NCI-H2227 (cell line): ENCODE measurements around the gene GDF2.

Source experiments
- DNase-seq: peaks from one replicate; lab custom pipeline; 2025; ENCODE audit not compliant: unreplicated experiment; lab: John Stamatoyannopoulos, UW

Gene GDF2

GRCh38 chr10:47322300-47323061 lies at the start of gene GDF2:
Gene GDF2, plus strand, starts transcription at chr10:47322454. Its CDS starts 215 bp downstream, at chr10:47322669.
- no peak for DNase-seq

GRCh38 chr10:47276071-47276470 lies 46.2 kb upstream of the GDF2 start:
- no peak for DNase-seq

GRCh38 chr10:47276576-47277351 lies 45.5 kb upstream of the GDF2 start:
- no peak for DNase-seq

DNA sequence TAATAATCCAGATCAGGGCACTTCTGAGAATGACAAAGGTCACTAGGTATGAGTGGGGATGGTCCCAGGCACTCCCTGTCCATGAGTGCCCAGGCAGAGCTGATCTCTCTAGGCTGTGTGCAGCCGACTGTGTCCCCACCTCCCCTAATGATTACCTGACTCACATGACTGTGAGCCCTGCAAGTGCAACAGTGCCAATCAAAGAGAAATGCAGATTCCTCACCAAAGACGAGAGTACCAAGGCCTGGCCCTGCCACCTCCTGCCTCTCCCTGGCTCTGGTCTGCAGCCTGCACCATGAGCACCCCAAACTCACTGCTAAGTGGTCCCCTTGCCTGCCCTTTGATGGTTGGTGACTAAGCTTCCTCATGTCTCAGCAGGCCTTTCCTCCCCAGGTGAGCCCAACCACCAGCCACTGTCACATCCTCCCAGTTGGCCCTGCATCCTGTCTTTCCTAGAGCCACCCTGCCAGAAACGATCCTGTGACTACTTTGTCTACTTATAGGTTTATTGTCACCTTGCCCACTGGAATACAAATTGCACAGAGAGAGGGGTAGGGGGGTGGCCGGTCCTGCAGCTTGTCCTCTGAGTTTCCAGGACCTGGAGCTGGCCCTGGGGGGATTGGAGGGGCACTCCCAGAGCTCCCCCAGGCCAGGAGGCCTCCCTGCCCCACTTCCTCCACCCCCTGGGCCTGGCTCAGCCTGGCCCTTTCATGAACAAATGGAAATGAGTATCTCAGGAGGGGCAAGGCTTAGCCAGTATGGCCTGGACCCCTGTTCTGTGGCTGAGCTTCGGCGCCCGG lies 44.7 kb upstream of the GDF2 start:
- no peak for DNase-seq

DNA sequence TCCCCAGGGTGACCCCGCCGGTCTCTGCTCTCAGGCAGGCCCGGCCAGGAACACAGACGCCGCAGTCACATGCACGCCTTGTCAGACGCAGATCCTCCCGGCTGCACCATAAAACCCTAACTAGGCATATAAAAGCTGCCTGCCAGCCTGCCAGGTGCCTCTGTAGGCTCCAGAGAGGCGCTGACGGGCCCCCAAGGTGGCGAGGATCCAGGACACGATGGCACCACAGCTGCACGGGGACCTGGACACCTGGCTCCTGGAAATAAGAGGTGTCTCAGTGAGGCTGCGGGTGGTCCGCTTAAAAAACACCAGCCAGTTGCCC lies 44.1 kb upstream of the GDF2 start:
- DNase-seq, result no peak

GRCh38 chr10:47278720-47279119 lies 43.5 kb upstream of the GDF2 start:
- no peak for DNase-seq

DNA sequence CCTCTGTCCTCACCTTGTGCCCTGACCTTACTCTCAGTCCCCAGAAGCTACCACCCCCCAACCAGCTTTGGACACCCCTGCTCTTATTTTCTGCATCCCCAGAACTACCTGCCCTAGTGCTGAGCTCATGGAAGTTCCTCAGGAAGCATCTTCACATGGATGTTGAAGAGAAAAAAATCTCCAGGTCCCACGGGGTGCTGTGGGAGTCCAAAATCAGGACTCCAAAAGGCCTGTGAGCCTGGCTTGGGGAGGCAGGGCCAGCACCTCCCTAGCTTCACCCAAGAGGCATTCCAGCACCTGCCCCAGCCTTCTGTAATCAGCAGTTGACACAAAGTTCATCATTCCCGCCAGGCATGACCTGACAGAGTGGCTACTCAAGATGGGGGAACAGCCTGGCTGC lies 43.0 kb upstream of the GDF2 start:
- DNase-seq, result no peak

- no peak for DNase-seq
These were observed 40.1 kb upstream of the GDF2 start for GRCh38 chr10:47282005-47282656.

DNA sequence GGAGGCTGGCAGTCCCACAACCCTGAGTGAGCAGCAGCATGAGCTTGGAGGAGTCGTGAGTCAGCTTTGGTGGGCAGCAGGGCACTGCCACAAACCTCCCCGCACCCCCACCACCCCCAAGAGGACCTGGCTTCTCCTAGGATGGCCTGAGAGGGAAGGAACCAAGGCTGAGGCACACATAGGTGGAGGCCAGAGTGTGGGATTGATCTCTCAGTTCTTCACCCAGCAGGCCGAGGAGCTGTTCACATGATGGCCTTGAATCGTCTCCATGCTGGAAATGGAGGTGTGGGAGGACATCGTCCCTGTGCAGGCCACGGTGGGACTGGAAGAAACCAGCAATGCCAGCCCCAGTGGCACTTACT lies 39.6 kb upstream of the GDF2 start:
- no peak for DNase-seq

- no peak for DNase-seq
These were observed 39.1 kb upstream of the GDF2 start for GRCh38 chr10:47283101-47283630.

- DNase-seq, result no peak
These were observed 38.4 kb upstream of the GDF2 start for GRCh38 chr10:47283848-47284247.

DNA sequence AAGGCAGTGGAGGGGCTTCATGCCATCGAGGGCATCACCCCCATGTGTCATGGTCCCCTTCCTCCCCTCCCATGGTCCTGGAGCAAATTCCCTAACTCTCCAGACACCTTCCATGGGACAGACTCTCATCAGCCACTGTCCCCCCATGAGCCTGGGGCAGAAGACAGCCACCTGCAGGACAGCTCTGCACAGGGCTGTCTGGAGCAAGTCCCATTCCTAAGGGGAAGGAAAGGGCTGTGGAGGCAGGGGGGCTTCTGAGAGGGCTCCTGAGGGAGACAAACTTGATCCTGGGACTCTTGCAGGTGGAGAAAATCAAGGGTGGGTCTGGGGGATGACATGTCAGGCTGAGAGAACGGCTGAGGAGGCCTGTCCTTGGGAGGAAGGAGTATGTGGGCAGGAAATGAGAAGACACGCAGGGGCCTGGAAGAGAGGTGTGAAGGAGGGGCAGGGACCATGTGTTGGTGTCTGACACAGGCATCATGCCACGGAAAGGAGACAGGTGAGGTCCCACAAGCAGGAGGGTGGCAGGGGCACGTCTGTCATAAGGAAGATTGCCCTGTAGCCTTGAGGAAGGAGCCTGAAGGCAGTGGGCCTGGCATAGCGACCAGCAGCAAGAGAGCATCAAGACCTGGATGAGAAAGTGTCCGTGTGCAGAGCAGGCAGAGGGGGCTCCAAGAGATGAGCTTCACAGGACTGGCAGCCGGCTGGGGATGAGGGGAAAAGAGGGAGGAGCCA lies 36.7 kb upstream of the GDF2 start:
- DNase-seq, result no peak

DNA sequence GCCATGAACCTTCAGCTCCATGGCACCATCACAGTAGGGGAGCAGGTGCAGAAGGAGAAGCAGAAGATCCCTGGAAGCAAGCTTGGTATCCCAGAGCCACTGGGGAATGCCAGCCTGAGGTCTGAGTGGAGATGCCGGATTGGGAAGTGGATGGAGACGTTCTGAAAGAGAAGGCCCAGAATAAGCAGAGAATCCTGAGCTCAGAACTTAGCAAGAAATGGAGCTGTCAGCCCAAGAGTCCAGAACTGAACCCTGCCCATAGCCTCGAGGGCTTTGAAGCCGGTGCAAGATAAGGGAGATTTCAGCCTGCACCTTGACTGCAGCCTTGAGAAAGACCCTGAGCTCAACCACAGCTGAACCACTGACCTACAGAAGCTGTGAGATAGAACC lies 36.1 kb upstream of the GDF2 start:
- no peak for DNase-seq

- no peak for DNase-seq
These were observed 35.5 kb upstream of the GDF2 start for GRCh38 chr10:47286591-47287315.

DNA sequence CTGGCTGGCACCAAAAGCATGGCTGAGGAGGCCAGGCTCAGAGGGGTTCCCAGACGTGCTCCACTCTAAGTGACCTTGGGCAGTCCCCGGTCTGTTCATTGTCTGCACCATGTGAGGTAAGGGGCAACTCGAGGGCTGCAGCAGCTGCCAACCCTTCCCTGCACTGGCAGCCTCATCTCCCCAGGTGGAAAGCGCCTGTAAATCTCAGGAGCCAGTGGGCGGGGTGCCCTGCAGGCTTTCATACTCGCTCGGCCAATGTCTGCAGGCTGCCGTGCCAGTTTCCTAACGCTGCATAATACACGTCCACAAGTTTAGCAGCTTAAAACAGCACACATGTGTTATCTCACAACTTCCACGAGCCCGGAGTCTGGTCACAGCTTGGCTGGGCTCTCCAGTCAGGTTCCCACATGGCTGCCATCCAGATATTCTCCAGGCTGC lies 34.9 kb upstream of the GDF2 start:
- no peak for DNase-seq

GRCh38 chr10:47287805-47288204 lies 34.4 kb upstream of the GDF2 start:
- no peak for DNase-seq

DNA sequence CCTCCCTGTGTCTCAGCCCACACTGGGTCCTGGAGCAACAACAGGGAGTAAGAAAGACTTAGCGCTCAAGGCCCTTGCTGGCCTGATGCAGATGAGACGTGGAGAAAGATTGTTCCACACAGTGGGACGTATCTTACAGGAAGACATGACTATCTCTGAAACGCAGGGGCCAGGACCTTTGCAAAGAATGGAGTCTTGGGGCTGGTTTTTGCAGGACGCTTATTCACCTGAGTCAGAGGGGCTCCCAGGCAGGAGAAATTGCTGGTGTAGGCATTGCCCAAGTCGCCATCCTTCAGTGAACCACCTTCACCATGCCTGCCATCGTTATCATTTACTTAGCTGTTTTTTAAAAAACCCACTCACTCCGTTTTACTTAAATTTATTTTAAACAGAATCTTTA lies 34.0 kb upstream of the GDF2 start:
- no peak for DNase-seq

DNA sequence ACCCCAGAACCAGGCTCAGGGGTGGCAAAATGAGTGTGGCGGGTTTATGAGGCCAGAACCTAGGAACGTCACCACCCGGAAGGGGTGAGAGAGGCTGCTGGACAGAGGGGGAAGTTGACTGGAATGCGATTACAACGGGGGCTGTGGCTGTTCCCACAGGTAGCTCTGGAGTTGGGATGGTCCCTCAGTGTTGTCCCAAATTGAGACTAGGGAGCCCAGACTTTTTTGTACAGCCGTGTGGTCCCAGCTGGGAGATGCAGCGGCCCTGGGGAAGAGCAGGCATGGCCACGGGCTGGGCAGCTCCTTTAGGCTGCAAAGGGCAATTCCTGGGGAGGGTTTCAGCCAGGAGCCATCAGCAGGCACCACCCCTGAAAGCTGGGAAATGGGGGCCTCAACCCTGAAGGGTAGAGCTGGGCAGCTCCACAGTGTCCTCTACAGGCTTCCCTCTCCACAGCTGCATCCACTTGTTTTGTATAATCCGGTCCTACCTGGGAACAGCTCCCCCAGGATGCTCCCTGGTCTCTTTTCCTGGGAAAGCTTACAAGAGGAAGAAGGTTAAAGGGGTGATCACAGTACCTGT lies 33.2 kb upstream of the GDF2 start:
- no peak for DNase-seq

DNA sequence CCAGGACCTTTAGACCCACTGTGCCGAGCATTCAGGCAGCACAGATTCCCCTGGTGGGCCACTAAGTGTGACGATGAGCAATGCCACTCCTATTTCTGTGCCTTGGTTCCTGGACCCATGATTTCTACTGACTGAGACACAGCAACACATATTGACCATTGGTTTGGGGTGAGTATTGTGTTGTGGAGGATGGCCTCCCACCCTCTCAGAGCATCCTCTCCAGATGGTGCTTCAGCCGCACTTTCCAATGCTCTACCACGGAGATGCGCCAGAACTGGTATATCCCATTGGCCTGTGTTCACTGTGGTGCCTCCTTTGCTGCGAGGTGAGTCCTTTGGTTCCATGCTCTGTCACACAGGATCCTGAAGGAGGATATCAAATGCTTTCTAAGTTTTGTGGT lies 32.3 kb upstream of the GDF2 start:
- no peak for DNase-seq
